ENCODE results near the gene EIF4E2.
"Not testable (repeated sequence)": the region's sequence is repeated elsewhere in the genome, so short reads cannot be mapped to it uniquely, and the experiment has no call there.

EIF4E2 gene

GRCh38 chr2:232522623-232523401 is 27.7 kb upstream of the EIF4E2 start:
- no peak for DNase-seq (ENCODE audit: low spot score)

GRCh38 chr2:232523402-232523681 is 27.1 kb upstream of the EIF4E2 start:
- no peak for DNase-seq (ENCODE audit: low spot score)

GRCh38 chr2:232523682-232524597 is 26.5 kb upstream of the EIF4E2 start:
- peak; percentile 25 for DNase-seq (ENCODE audit: low spot score)

GRCh38 chr2:232524771-232525170 is 25.7 kb upstream of the EIF4E2 start:
- no peak for DNase-seq (ENCODE audit: low spot score)

GRCh38 chr2:232525199-232525598 is 25.3 kb upstream of the EIF4E2 start:
- no peak for DNase-seq (ENCODE audit: low spot score)

GRCh38 chr2:232525791-232526371 is 24.6 kb upstream of the EIF4E2 start, which contains the start of gene CHRND:
CHRND (plus strand) TSS chr2:232526160; CDS start chr2:232526216, 56 bp downstream.
- DNase-seq (ENCODE audit: low spot score): peak; percentile 66

GRCh38 chr2:232526372-232526941 is 24.0 kb upstream of the EIF4E2 start:
- DNase-seq (ENCODE audit: low spot score): no peak

- DNase-seq (ENCODE audit: low spot score): no peak
These were observed 22.5 kb upstream of the EIF4E2 start for GRCh38 chr2:232527905-232528470.

GRCh38 chr2:232528746-232529460 is 21.6 kb upstream of the EIF4E2 start:
- DNase-seq (ENCODE audit: low spot score): no peak

GRCh38 chr2:232529806-232530547 is 20.5 kb upstream of the EIF4E2 start:
- DNase-seq (ENCODE audit: low spot score): no peak

GRCh38 chr2:232530626-232531260 is 19.7 kb upstream of the EIF4E2 start:
- DNase-seq (ENCODE audit: low spot score): no peak

GRCh38 chr2:232532419-232532818 is 18.1 kb upstream of the EIF4E2 start:
- no peak for DNase-seq (ENCODE audit: low spot score)

- DNase-seq (ENCODE audit: low spot score): not testable (repeated sequence)
These were observed 17.7 kb upstream of the EIF4E2 start for GRCh38 chr2:232532821-232533220.

GRCh38 chr2:232533944-232534710 is 16.4 kb upstream of the EIF4E2 start:
- DNase-seq (ENCODE audit: low spot score): no peak

GRCh38 chr2:232534940-232535651 is 15.4 kb upstream of the EIF4E2 start:
- no peak for DNase-seq (ENCODE audit: low spot score)

- no peak for DNase-seq (ENCODE audit: low spot score)
These were observed 14.5 kb upstream of the EIF4E2 start for GRCh38 chr2:232535761-232536530.

- no peak for DNase-seq (ENCODE audit: low spot score)
These were observed 13.4 kb upstream of the EIF4E2 start for GRCh38 chr2:232537079-232537478.

GRCh38 chr2:232537499-232537898 is 13.0 kb upstream of the EIF4E2 start:
- no peak for DNase-seq (ENCODE audit: low spot score)

All from globus pallidus (tissue), 1 donor.